H1 (cell line): ENCODE measurements around the gene TMPRSS9. TPM values are rescaled to one million over a fixed set of nuclear protein-coding genes. Genes with fewer than 3 reads are reported as not detected.

Experiments used
- CTCF ChIA-PET: fragments of 300-600 bp; sonication (Branson Sonifier 250); formaldehyde crosslinking; loops from one replicate; lab custom pipeline; 2021; ENCODE audit not compliant: partially characterized antibody; lab: Charles Lee
- POLR2A ChIA-PET: fragments of 300-600 bp; sonication (Branson Sonifier 250); formaldehyde crosslinking; loops from one replicate; lab custom pipeline; 2021; ENCODE audit warnings: inconsistent platforms; ENCODE audit not compliant: partially characterized antibody; lab: Charles Lee
- DNase-seq, 2 experiments: peaks; one replicate each; pipeline versions ENCODE4 v3.0.0 to v3.0.0-alpha.2; 2010 to 2022; ENCODE audit warnings: low spot score in 2 of 2, low read depth in 1 of 2, mixed read lengths in 1 of 2
- FAIRE-seq: peaks from 2 replicates; lab custom pipeline; 2011; peaks lifted over from hg19 to GRCh38; lab: Jason Lieb, UNC
- H2AFZ ChIP-seq: 2 replicates; pipeline ENCODE4 v1.8.1; 2012; ENCODE audit warnings: low read length, inconsistent platforms
- H2AK5ac ChIP-seq: 2 replicates; pipeline ENCODE4 v1.6.1; 2013; ENCODE audit warnings: low read depth, low read length
- H2BK120ac ChIP-seq: replicated peaks from 2 replicates; pipeline ENCODE3; 2013; ENCODE audit warnings: low read depth, low read length, inconsistent platforms
- H2BK12ac ChIP-seq: 2 replicates; pipeline ENCODE4 v1.6.1; 2013; ENCODE audit warnings: low read depth, low read length
- H2BK15ac ChIP-seq: 2 replicates; pipeline ENCODE4 v1.6.1; 2013; ENCODE audit warnings: low read length
- H2BK20ac ChIP-seq: 2 replicates; pipeline ENCODE4 v1.6.1; 2013; ENCODE audit warnings: low read length
- H2BK5ac ChIP-seq: 2 replicates; pipeline ENCODE4 v1.6.1; 2013; ENCODE audit warnings: low read depth, low read length
- H3K14ac ChIP-seq: 2 replicates; pipeline ENCODE4 v1.6.1; 2013; ENCODE audit warnings: inconsistent platforms; ENCODE audit not compliant: insufficient read length
- H3K18ac ChIP-seq: 2 replicates; pipeline ENCODE4 v1.6.1; 2013; ENCODE audit warnings: low read length; ENCODE audit errors: extremely low read depth
- H3K23ac ChIP-seq: 2 replicates; pipeline ENCODE4 v1.6.1; 2013; ENCODE audit warnings: inconsistent platforms; ENCODE audit not compliant: insufficient read length
- H3K23me2 ChIP-seq: 2 replicates; pipeline ENCODE4 v1.6.1; 2013; ENCODE audit warnings: low read depth, low read length
- H3K27ac ChIP-seq: 2 replicates; pipeline ENCODE4 v1.6.1; 2011; ENCODE audit warnings: low read depth, low read length, inconsistent platforms
- H3K27me3 ChIP-seq, 4 experiments: replicated peaks in 1 of 4; 1 replicate in 1 of 4; 2 replicates in 3 of 4; pipeline versions ENCODE4 v1.6.1 to v1.8.1; 2011 to 2013; ENCODE audit warnings: low read length in 3 of 4, mild to moderate bottlenecking in 3 of 4, inconsistent platforms in 2 of 4, mixed read lengths in 2 of 4, moderate library complexity in 1 of 4; ENCODE audit not compliant: control insufficient read depth in 3 of 4, insufficient read depth in 3 of 4; ENCODE audit errors: extremely low read depth in 1 of 4
- H3K36me3 ChIP-seq, 4 experiments: 2 replicates each; pipeline versions ENCODE4 v1.6.1 to v1.8.1; 2011 to 2013; ENCODE audit warnings: mild to moderate bottlenecking in 4 of 4, low read length in 3 of 4, moderate library complexity in 2 of 4, control low read depth in 1 of 4, inconsistent platforms in 1 of 4; ENCODE audit not compliant: insufficient read depth in 4 of 4, control insufficient read depth in 2 of 4
- H3K4ac ChIP-seq: replicated peaks from 2 replicates; pipeline ENCODE3; 2013; ENCODE audit warnings: low read length, low read depth, mixed read lengths, inconsistent platforms; ENCODE audit not compliant: insufficient read length
- H3K4me1 ChIP-seq, 4 experiments: replicated peaks in 1 of 4; 1 replicate in 1 of 4; 2 replicates in 3 of 4; pipeline versions ENCODE4 v1.6.1 to v1.8.1; 2011 to 2013; ENCODE audit warnings: low read length in 3 of 4, inconsistent platforms in 2 of 4, mixed read lengths in 1 of 4; ENCODE audit not compliant: insufficient read depth in 4 of 4, control insufficient read depth in 3 of 4
- H3K4me2 ChIP-seq, 2 experiments: 2 replicates each; pipeline versions ENCODE4 v1.6.1 to v1.8.1; 2011 to 2013; ENCODE audit warnings: low read depth in 2 of 2, low read length in 2 of 2, control low read depth in 1 of 2, inconsistent platforms in 1 of 2, mild to moderate bottlenecking in 1 of 2; ENCODE audit not compliant: insufficient read depth in 1 of 2
- H3K4me3 ChIP-seq, 4 experiments: fragments of 200-600, 300-600 bp in 1 of 4; sonication (generic), shearing (Covaris generic), sonication (Bioruptor Twin) in 1 of 4; 2 replicates each; pipeline versions ENCODE4 v1.5.1 to v1.8.1; 2011 to 2016; ENCODE audit warnings: low read length in 4 of 4, low read depth in 3 of 4, control low read depth in 2 of 4, inconsistent platforms in 2 of 4, mild to moderate bottlenecking in 2 of 4, mixed read lengths in 1 of 4, moderate library complexity in 1 of 4; ENCODE audit not compliant: insufficient read depth in 2 of 4; ENCODE audit errors: extremely low read depth in 1 of 4
- H3K56ac ChIP-seq: replicated peaks from 2 replicates; pipeline ENCODE3; 2013; ENCODE audit warnings: low read depth, mild to moderate bottlenecking, mixed read lengths, low read length, inconsistent platforms; ENCODE audit not compliant: insufficient read length
- H3K79me1 ChIP-seq: 2 replicates; pipeline ENCODE4 v1.6.1; 2013; ENCODE audit warnings: low read depth, low read length, control low read depth
- H3K79me2 ChIP-seq, 2 experiments: 2 replicates each; pipeline versions ENCODE4 v1.6.1 to v1.8.1; 2012 to 2013; ENCODE audit warnings: low read length in 2 of 2, mild to moderate bottlenecking in 2 of 2, inconsistent platforms in 1 of 2; ENCODE audit not compliant: insufficient read depth in 2 of 2, control insufficient read depth in 1 of 2
- H3K9ac ChIP-seq, 4 experiments: replicated peaks in 1 of 4; 1 replicate in 1 of 4; 2 replicates in 3 of 4; pipeline versions ENCODE4 v1.6.1 to v1.8.1; 2011 to 2013; ENCODE audit warnings: low read depth in 3 of 4, low read length in 3 of 4, control low read depth in 2 of 4, mild to moderate bottlenecking in 2 of 4, moderate library complexity in 2 of 4, inconsistent platforms in 1 of 4; ENCODE audit errors: extremely low read depth in 1 of 4
- H3K9me3 ChIP-seq, 2 experiments: 2 replicates each; pipeline versions ENCODE4 v1.6.1 to v1.8.1; 2012 to 2013; ENCODE audit warnings: mild to moderate bottlenecking in 2 of 2, moderate library complexity in 2 of 2, control low read depth in 1 of 2, inconsistent platforms in 1 of 2, low read depth in 1 of 2, low read length in 1 of 2, mixed read lengths in 1 of 2; ENCODE audit not compliant: insufficient read depth in 2 of 2
- H4K20me1 ChIP-seq, 2 experiments: replicated peaks in 1 of 2; 2 replicates each; pipeline versions ENCODE3 to v1.8.1; 2011 to 2013; ENCODE audit warnings: inconsistent platforms in 2 of 2, low read length in 2 of 2, mild to moderate bottlenecking in 1 of 2; ENCODE audit not compliant: insufficient read depth in 2 of 2, control insufficient read depth in 1 of 2
- H4K5ac ChIP-seq: 2 replicates; pipeline ENCODE4 v1.6.1; 2013; ENCODE audit warnings: low read length, low read depth, mixed read lengths, inconsistent platforms; ENCODE audit not compliant: insufficient read length
- H4K8ac ChIP-seq: 2 replicates; pipeline ENCODE4 v1.8.0; 2013; ENCODE audit warnings: mild to moderate bottlenecking, moderate library complexity, low read length, inconsistent platforms; ENCODE audit not compliant: insufficient read depth; ENCODE audit errors: extremely low read depth
- H4K91ac ChIP-seq: replicated peaks from 2 replicates; pipeline ENCODE3; 2013; ENCODE audit warnings: low read length, mixed read lengths, inconsistent platforms; ENCODE audit not compliant: insufficient read length
- POU5F1 ChIP-seq: IDR thresholded peaks from 2 replicates; pipeline ENCODE4 v1.6.1; 2011; ENCODE audit warnings: low read depth, mild to moderate bottlenecking, low read length, moderate library complexity
- WGBS, 2 experiments: shearing (Covaris generic) in 1 of 2; methylation state at CpG; one replicate each; pipeline versions ENCODE4 v1.1.6 to v1.1.7; 2013 to 2015; ENCODE audit warnings: low lambda C conversion rate in 2 of 2, mixed read lengths in 2 of 2, inconsistent platforms in 1 of 2, low coverage in 1 of 2, missing lambda C conversion rate in 1 of 2; ENCODE audit not compliant: insufficient replicate concordance in 2 of 2, insufficient coverage in 1 of 2, insufficient read length in 1 of 2; ENCODE audit errors: extremely low coverage in 1 of 2, missing lambda C conversion rate in 1 of 2; 5-methylcytosine and 5-hydroxymethylcytosine counted together
- polyA plus RNA-seq, 7 experiments: library from polyadenylated mRNA; depleted of rRNA in 3 of 7; stranded (reverse) in 5 of 7; unstranded in 2 of 7; fragments of >200 nt in 5 of 7; fragments of 200-250 nt in 2 of 7; gene quantifications; 1 replicate in 5 of 7; 2 replicates in 1 of 7; 4 replicates in 1 of 7; pipeline versions ENCODE4 v1.2.1 to v1.2.3, GENCODE V29; 2011 to 2013; ENCODE audit warnings: missing spikeins in 2 of 7, mixed read lengths in 2 of 7
- total RNA-seq: library from RNA; stranded (reverse); fragmentation: NEBNext Ultra II Directional; extraction: Animal tissue kit (Norgen Biotek cat#: 25700); gene quantifications from 2 replicates; pipeline ENCODE4 v1.2.1, GENCODE V29; 2021

The TMPRSS9 gene
- total and polyA plus RNA-seq, 2 of the 8 experiments (the other 6 are each of a cell fraction or from before 2014, with no cell fraction given) = 0.15 to 0.19 TPM

GRCh38 chr19:2413159-2413558 lies 53.1 kb downstream of the TMPRSS9 start:
- H3K36me3 ChIP-seq = no peaks in the 10 kb centered on the region; a peak in 2 of 8 replicates
- no peak overlapping the region for H3K4me3 ChIP-seq
- DNase-seq = no peak
- peaks cover 0 to 4% (median 0%) of the 10 kb centered on the region in 4 experiments; a peak in 2 of 7 replicates for H3K4me1 ChIP-seq
- H4K8ac ChIP-seq = no peak overlapping the region
- H2BK120ac ChIP-seq = no peak overlapping the region
- H3K79me1 ChIP-seq = no peaks in the 10 kb centered on the region
- H3K14ac ChIP-seq = no peak overlapping the region
- H3K27ac ChIP-seq = no peak overlapping the region
- no peak overlapping the region for H4K5ac ChIP-seq
- H2AK5ac ChIP-seq = no peak overlapping the region
- no peak overlapping the region for H4K91ac ChIP-seq
- no peak overlapping the region for H3K23ac ChIP-seq
- TF ChIP-seq POU5F1 = no peak
- H3K9me3 ChIP-seq = peaks cover 0 to 3% of the 10 kb centered on the region in 2 experiments; a peak in 1 of 4 replicates
- H3K27me3 ChIP-seq = peaks cover 0 to 2% (median 0%) of the 10 kb centered on the region in 4 experiments; a peak in 3 of 7 replicates
- H2BK12ac ChIP-seq = no peak overlapping the region
- CTCF ChIA-PET = interaction anchor here (1.2 to 1.7 kb wide), 3 partner anchors 9 to 198 kb away, joined by 3 to 6 read pairs (median 3); no protein-coding TSS in a partner anchor
- whole genome bisulfite sequencing, 2 experiments = 85% methylated on average over 7 of the region's 7 CpGs; no CpG with 5 or more reads in 1 of the 2 experiments
- H3K9ac ChIP-seq = no peak overlapping the region
- POLR2A ChIA-PET = interaction anchor here (1.0 to 5.8 kb wide), 3 partner anchors 9 to 16 kb away, joined by 3 to 32 read pairs (median 11); partner anchors contain the start of gene TIMM13
- no peaks in the 10 kb centered on the region for H4K20me1 ChIP-seq
- H2BK15ac ChIP-seq = no peak overlapping the region
- no peak overlapping the region for H2BK20ac ChIP-seq
- no peak overlapping the region for H2AFZ ChIP-seq
- no peak overlapping the region for H3K4ac ChIP-seq
- H3K23me2 ChIP-seq = no peaks in the 10 kb centered on the region
- H3K18ac ChIP-seq = no peak overlapping the region
- H3K56ac ChIP-seq = no peak overlapping the region
- H3K4me2 ChIP-seq = no peak overlapping the region
- no peak overlapping the region for H2BK5ac ChIP-seq
- FAIRE-seq = no peak
- H3K79me2 ChIP-seq = no peaks in the 10 kb centered on the region
